Astrocyte of the spinal cord (primary cell): ENCODE data around the gene NFE2L1.
"Not testable (repeated sequence)": the region's sequence is repeated elsewhere in the genome, so short reads cannot be mapped to it uniquely, and the experiment has no call there.

ENCODE experiments used
- DNase-seq: peaks from one replicate; pipeline ENCODE4 v3.0.0; 2011; ENCODE audit warnings: low read depth, low spot score
- H3K4me3 ChIP-seq: 2 replicates; pipeline ENCODE4 v1.5.1; 2011; ENCODE audit warnings: low read depth, mild to moderate bottlenecking, low read length, moderate library complexity
- in situ Hi-C: cut with HindIII; loops from 2 replicates; pipeline ENCODE4 v1.10.0; 2017; ENCODE audit warnings: low sequenced_read_pairs
- TF ChIP-seq, protein P1 (sequence below): IDR thresholded peaks from 2 replicates; pipeline ENCODE4 v1.5.1; 2012; ENCODE audit warnings: low read depth, mild to moderate bottlenecking, low read length, inconsistent platforms

Gene NFE2L1, protein sequence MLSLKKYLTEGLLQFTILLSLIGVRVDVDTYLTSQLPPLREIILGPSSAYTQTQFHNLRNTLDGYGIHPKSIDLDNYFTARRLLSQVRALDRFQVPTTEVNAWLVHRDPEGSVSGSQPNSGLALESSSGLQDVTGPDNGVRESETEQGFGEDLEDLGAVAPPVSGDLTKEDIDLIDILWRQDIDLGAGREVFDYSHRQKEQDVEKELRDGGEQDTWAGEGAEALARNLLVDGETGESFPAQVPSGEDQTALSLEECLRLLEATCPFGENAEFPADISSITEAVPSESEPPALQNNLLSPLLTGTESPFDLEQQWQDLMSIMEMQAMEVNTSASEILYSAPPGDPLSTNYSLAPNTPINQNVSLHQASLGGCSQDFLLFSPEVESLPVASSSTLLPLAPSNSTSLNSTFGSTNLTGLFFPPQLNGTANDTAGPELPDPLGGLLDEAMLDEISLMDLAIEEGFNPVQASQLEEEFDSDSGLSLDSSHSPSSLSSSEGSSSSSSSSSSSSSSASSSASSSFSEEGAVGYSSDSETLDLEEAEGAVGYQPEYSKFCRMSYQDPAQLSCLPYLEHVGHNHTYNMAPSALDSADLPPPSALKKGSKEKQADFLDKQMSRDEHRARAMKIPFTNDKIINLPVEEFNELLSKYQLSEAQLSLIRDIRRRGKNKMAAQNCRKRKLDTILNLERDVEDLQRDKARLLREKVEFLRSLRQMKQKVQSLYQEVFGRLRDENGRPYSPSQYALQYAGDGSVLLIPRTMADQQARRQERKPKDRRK

DNA sequence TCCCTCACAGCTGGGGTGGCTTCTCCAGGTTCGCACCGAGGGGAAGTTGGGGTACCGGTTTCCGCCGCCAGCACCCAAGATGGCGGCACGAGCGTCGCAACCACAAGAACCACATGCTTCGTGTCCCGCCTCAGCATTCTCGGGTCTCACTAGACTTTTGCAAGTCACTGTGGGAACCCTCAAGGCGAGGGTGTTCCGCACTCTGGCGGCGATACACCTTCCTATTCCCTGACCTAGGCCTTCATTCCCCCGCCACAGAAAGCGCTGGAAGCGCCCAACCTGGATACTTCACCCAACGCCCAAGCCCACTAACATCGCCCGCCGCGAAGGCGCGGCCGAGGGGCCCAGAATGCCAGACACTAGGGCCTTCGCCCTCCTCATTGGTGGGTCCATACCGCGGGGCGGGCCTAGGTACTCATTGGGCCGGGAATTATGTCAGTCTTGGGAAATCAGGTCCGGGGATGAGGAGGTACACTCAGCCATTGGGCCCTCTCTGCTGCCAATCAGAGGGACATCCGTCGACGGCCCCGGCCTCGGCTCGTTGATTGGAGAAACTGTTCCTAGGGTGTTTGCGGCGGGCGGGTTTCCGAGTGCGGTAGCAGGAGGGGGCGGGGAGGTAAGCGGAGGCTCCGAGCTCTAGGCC lies at the start of gene NFE2L1:
NFE2L1 (plus strand) TSS at position 619 of the 643 bp plus-strand sequence. CDS start 2,760 bp downstream, outside the sequence.
- DNase-seq, result peak; percentile 100
- TF ChIP-seq, protein P1, sequence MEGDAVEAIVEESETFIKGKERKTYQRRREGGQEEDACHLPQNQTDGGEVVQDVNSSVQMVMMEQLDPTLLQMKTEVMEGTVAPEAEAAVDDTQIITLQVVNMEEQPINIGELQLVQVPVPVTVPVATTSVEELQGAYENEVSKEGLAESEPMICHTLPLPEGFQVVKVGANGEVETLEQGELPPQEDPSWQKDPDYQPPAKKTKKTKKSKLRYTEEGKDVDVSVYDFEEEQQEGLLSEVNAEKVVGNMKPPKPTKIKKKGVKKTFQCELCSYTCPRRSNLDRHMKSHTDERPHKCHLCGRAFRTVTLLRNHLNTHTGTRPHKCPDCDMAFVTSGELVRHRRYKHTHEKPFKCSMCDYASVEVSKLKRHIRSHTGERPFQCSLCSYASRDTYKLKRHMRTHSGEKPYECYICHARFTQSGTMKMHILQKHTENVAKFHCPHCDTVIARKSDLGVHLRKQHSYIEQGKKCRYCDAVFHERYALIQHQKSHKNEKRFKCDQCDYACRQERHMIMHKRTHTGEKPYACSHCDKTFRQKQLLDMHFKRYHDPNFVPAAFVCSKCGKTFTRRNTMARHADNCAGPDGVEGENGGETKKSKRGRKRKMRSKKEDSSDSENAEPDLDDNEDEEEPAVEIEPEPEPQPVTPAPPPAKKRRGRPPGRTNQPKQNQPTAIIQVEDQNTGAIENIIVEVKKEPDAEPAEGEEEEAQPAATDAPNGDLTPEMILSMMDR, result no peak
- peak within 1 kb of the TSS; percentile 84 for H3K4me3 ChIP-seq
- in situ Hi-C loops, result no loop called here

DNA sequence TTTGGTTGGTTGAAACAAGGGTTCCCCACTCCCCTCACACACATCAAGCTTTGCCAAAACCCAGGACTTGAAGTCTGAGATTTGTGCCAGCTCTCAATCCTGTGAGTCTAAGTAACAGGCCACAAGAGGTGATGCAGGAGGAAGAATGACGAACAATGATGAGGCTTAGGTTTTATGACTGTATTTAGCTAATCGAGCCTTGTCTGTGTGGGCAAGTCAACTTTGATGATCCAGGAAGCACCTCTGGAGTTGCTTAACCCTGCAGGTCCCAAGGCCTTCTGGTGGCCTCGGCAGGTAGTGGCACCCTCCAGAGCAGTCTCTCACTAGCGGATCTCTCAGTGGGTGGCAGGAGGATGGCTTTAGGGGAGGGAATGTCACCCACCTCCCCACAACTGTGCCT lies 48.6 kb upstream of the NFE2L1 start:
- TF ChIP-seq, protein P1, result no peak
- no peak for DNase-seq
- in situ Hi-C loops, result no loop called here
- no peak overlapping the region for H3K4me3 ChIP-seq

DNA sequence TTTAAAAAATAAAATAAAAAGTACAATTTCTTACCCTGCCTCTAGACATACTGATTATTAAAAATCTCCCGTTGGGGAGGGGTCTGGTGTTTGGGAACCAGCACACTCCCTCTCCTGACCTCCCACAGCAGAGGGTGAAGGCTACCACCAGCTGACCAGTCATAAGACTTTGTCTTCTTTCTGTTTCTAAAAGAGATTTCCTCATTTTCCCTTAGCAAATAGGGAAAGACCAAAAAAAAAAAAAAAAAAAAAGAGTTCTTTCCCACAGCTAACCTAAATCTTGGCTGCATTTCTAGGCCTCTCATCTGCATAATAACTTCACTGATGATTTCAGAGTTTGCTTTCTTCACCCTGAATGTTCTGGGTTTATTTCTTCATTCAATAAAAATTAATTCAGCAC lies 47.0 kb upstream of the NFE2L1 start:
- DNase-seq, result no peak
- in situ Hi-C loops, result no loop called here
- no peak overlapping the region for H3K4me3 ChIP-seq
- TF ChIP-seq, protein P1, result no peak

DNA sequence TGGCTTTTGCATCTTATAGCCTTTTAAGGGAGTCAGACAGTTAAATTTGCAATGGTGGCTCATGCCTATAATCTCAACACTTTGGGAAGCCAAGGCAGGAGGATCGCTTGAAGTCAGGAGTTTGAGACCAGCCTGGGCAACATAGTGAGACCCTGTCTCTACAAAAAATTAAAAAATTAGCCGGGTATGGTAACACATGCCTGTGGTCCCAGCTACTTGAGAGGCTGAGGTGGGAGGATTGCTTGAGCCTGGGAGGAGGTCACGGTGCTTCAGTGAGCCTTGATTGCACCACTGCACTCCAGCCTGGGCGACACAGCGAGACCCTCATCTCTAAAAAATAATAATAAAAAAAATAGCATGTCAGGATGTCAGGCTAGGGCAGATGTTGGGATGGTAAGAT lies 46.5 kb upstream of the NFE2L1 start:
- in situ Hi-C loops, DNase-seq, H3K4me3 ChIP-seq: not testable (repeated sequence)

DNA sequence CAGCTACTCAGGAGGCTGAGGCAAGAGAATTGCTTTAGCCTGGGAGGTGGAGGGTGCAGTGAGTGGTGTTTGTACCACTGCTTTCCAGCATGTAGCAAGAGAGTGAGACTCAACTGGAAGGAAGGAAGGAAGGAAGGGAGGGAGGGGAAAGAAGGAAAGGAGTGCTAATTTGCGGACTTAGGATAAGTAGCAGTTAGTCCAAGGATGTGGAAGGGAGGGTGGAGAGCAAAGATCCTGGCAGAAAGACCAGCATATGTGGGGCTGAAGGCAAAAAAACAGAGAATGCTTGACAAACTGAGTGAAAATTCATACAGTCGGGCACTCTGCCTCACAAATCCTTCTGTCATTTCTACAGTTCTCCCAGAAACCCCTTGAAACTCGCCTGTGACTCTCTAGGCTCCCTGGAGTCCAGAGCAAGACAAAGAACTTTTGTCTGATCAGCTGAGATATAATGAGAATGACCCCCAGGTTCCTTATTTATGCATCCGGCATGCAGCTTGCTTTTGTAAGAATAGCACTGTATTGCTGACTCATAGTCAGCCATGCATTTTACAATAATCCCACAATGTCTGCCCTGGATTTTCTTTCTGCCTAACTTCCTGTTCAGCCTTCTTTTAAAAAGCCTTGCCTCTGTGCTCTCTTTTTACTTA lies 45.8 kb upstream of the NFE2L1 start:
- peak; percentile 83 for DNase-seq
- no peak overlapping the region for H3K4me3 ChIP-seq
- in situ Hi-C loops, result no loop called here
- TF ChIP-seq, protein P1, result no peak

DNA sequence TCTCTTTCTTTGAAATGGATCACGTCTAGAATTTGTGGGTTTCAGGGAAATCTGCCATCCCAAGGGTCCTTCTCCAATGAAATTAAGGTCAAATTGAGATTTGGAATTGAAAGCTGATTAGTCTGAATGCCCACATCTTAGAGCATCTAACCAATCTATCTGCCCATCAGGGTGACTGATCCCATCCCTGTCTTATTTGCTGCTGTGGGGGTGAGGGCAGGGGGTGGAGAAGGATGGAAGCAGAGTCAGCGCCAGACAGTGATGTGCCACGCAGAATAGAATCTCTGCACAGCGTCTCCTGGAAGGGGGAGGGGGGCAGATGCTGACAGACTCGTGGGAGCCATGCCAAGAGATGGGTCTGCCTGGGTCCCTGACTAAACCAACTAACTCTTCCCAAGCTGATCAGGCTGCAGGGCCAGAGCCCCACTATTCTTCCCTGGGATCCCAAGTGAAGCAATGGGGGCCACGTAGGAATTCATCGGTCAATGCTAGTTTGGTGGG lies 45.2 kb upstream of the NFE2L1 start:
- TF ChIP-seq, protein P1, result no peak
- H3K4me3 ChIP-seq, result no peak overlapping the region
- in situ Hi-C loops, result no loop called here
- DNase-seq, result no peak
